CD14-positive monocyte (primary cell): ENCODE results near the gene RABGAP1. TPM values are rescaled to one million over a fixed set of nuclear protein-coding genes. Genes with fewer than 3 reads are reported as not detected.

Experiments used
- DNase-seq, 3 donors: peaks; one replicate each; pipeline ENCODE4 v3.0.0-alpha.2; 2011 to 2022
- H2AFZ ChIP-seq: 2 replicates; pipeline ENCODE4 v1.6.0; 2012; ENCODE audit warnings: mild to moderate bottlenecking, low read depth, low read length, inconsistent platforms; ENCODE audit not compliant: insufficient read depth, poor library complexity, severe bottlenecking
- H3K27ac ChIP-seq, 2 donors: 1 replicate in 1 of 2; 2 replicates in 1 of 2; pipeline ENCODE4 v1.5.1; 2012 to 2013; ENCODE audit warnings: low read length in 2 of 2, control low read depth in 1 of 2, inconsistent platforms in 1 of 2, low read depth in 1 of 2, mild to moderate bottlenecking in 1 of 2
- H3K27me3 ChIP-seq, 2 donors: one replicate each; pipeline versions ENCODE4 v1.6.0 to v1.6.1; 2011 to 2013; ENCODE audit warnings: low read length in 2 of 2; ENCODE audit not compliant: control insufficient read depth in 2 of 2, insufficient read depth in 2 of 2
- H3K36me3 ChIP-seq, 2 donors: replicated peaks in 1 of 2; 1 replicate in 1 of 2; 2 replicates in 1 of 2; pipeline versions ENCODE4 v1.5.1 to v1.6.1; 2012 to 2013; ENCODE audit warnings: low read length in 2 of 2, control low read depth in 1 of 2, inconsistent platforms in 1 of 2, mild to moderate bottlenecking in 1 of 2; ENCODE audit not compliant: insufficient read depth in 2 of 2, control insufficient read depth in 1 of 2
- H3K4me1 ChIP-seq, 2 donors: 1 replicate in 1 of 2; 2 replicates in 1 of 2; pipeline versions ENCODE4 v1.5.1 to v1.6.1; 2012 to 2013; ENCODE audit warnings: low read length in 2 of 2, control low read depth in 1 of 2, inconsistent platforms in 1 of 2, mild to moderate bottlenecking in 1 of 2, moderate library complexity in 1 of 2; ENCODE audit not compliant: insufficient read depth in 2 of 2, control insufficient read depth in 1 of 2
- H3K4me2 ChIP-seq: replicated peaks from 2 replicates; pipeline ENCODE3; 2012; ENCODE audit warnings: low read length, moderate library complexity, mild to moderate bottlenecking; ENCODE audit not compliant: poor library complexity, severe bottlenecking; ENCODE audit errors: extremely low read depth
- H3K4me3 ChIP-seq, 3 experiments: fragments of 200-600 bp in 1 of 3; sonication (generic) in 1 of 3; replicated peaks in 1 of 3; 1 replicate in 2 of 3; 2 replicates in 1 of 3; pipeline ENCODE4 v1.5.1; 2011 to 2013; ENCODE audit warnings: low read length in 3 of 3, mild to moderate bottlenecking in 3 of 3, control low read depth in 2 of 3, low read depth in 2 of 3, inconsistent platforms in 1 of 3, moderate library complexity in 1 of 3
- H3K79me2 ChIP-seq: 2 replicates; pipeline ENCODE4 v1.6.0; 2012; ENCODE audit warnings: mild to moderate bottlenecking, control low read depth, inconsistent platforms, low read length, moderate library complexity; ENCODE audit not compliant: insufficient read depth
- H3K9ac ChIP-seq: 2 replicates; pipeline ENCODE4 v1.6.0; 2017; ENCODE audit warnings: low read length, mild to moderate bottlenecking; ENCODE audit not compliant: insufficient read depth, poor library complexity, severe bottlenecking
- H3K9me3 ChIP-seq, 2 donors: replicated peaks in 1 of 2; 1 replicate in 1 of 2; 2 replicates in 1 of 2; pipeline versions ENCODE4 v1.5.1 to v1.6.1; 2012 to 2013; ENCODE audit warnings: low read length in 2 of 2, control low read depth in 1 of 2; ENCODE audit not compliant: control insufficient read depth in 1 of 2, insufficient read depth in 1 of 2
- H4K20me1 ChIP-seq: 2 replicates; pipeline ENCODE4 v1.6.0; 2012; ENCODE audit warnings: mild to moderate bottlenecking, low read length, control low read depth, moderate library complexity; ENCODE audit not compliant: insufficient read depth
- H3K27ac Mint-ChIP-seq, 7 donors: one replicate each; pipeline ENCODE4 v1.8.0; 2020; ENCODE audit warnings: mild to moderate bottlenecking in 7 of 7, mixed read lengths in 7 of 7, moderate library complexity in 6 of 7, inconsistent platforms in 2 of 7
- H3K27me3 Mint-ChIP-seq, 3 donors: one replicate each; pipeline ENCODE4 v1.8.0; 2021 to 2022; ENCODE audit warnings: low read depth in 3 of 3, mild to moderate bottlenecking in 3 of 3, mixed read lengths in 3 of 3, moderate library complexity in 3 of 3, inconsistent platforms in 1 of 3
- H3K36me3 Mint-ChIP-seq, 2 donors: one replicate each; pipeline ENCODE4 v1.8.0; 2020; ENCODE audit warnings: mixed read lengths in 2 of 2, inconsistent platforms in 1 of 2, mild to moderate bottlenecking in 1 of 2
- H3K4me1 Mint-ChIP-seq: one replicate; pipeline ENCODE4 v1.8.0; 2020; ENCODE audit warnings: mild to moderate bottlenecking, mixed read lengths
- H3K4me3 Mint-ChIP-seq, 2 donors: one replicate each; pipeline ENCODE4 v1.8.0; 2020; ENCODE audit warnings: mild to moderate bottlenecking in 2 of 2, mixed read lengths in 2 of 2, moderate library complexity in 1 of 2
- H3K9me3 Mint-ChIP-seq, 7 donors: one replicate each; pipeline ENCODE4 v1.8.0; 2020 to 2022; ENCODE audit warnings: mixed read lengths in 7 of 7, mild to moderate bottlenecking in 6 of 7, moderate library complexity in 6 of 7, inconsistent platforms in 2 of 7
- whole genome bisulfite sequencing: methylation state at CpG from one replicate; pipeline ENCODE4 v1.1.5; 2013; ENCODE audit warnings: missing lambda C conversion rate; ENCODE audit not compliant: insufficient coverage; 5-methylcytosine and 5-hydroxymethylcytosine counted together
- intact Hi-C, 2 donors: fragments of 100-400 bp; cut with micrococcal nuclease; formaldehyde crosslinking; loops; one replicate each; pipeline versions ENCODE4 v1.15.0 to v1.15.1; 2023
- polyA plus RNA-seq, 3 donors: library from polyadenylated mRNA; depleted of rRNA in 1 of 3; unstranded in 2 of 3; stranded (reverse) in 1 of 3; fragments of 300-500 nt in 2 of 3; fragments of >200 nt in 1 of 3; fragmentation: Illumina TruSeq in 2 of 3; gene quantifications; 1 replicate in 2 of 3; 2 replicates in 1 of 3; pipeline ENCODE4 v1.2.3, GENCODE V29; 2012 to 2021
- TF ChIP-seq, protein P1 (sequence below): fragments of 200-600 bp; IDR thresholded peaks from one replicate; pipeline ENCODE4 v1.8.0; 2022; ENCODE audit warnings: antibody characterized with exemption, mild to moderate bottlenecking

RABGAP1 gene
- polyA plus RNA-seq, 3 donors: 14.7 to 24.1 (median 19.3) TPM

DNA sequence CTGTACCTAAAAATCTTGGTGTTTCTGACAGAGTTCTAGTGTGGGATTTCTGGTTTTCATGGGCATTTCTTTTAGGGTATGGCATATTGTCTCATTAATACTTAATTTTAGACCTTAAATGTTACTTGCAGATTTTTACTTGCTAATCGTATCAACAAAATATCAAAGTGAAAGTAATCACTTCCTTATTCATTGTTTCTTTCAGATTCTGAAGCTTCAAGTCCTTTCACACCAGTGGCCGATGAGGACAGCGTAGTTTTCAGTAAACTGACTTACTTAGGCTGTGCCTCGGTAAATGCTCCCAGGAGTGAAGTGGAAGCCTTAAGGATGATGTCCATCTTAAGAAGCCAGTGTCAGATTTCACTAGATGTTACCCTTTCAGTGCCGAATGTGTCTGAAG is 45.2 kb downstream of the RABGAP1 start:
- peaks cover 7% of the 10 kb centered on the region for H4K20me1 ChIP-seq
- intact Hi-C loops: no loop called here
- 97% methylated on average over 5 of the region's 5 CpGs for WGBS
- no peak overlapping the region for H3K9ac ChIP-seq
- H3K4me2 ChIP-seq: no peak overlapping the region
- Mint-ChIP-seq H3K36me3 (peaks cover 36 to 55% of the 10 kb centered on the region in 2 donors), H3K27me3 (no peaks in the 10 kb centered on the region), H3K4me3 (no peak overlapping the region), H3K9me3 (no peaks in the 10 kb centered on the region), H3K27ac (peak overlapping the region in 1 of 7 donors; percentile 21), H3K4me1 (no peaks in the 10 kb centered on the region)
- no peaks in the 10 kb centered on the region for H3K27me3 ChIP-seq
- no peak overlapping the region for H3K27ac ChIP-seq
- H3K36me3 ChIP-seq: peaks cover 49 to 73% of the 10 kb centered on the region in 2 donors
- no peaks in the 10 kb centered on the region for H3K9me3 ChIP-seq
- H3K4me3 ChIP-seq: no peak overlapping the region
- no peaks in the 10 kb centered on the region for H3K4me1 ChIP-seq
- TF ChIP-seq, protein P1, sequence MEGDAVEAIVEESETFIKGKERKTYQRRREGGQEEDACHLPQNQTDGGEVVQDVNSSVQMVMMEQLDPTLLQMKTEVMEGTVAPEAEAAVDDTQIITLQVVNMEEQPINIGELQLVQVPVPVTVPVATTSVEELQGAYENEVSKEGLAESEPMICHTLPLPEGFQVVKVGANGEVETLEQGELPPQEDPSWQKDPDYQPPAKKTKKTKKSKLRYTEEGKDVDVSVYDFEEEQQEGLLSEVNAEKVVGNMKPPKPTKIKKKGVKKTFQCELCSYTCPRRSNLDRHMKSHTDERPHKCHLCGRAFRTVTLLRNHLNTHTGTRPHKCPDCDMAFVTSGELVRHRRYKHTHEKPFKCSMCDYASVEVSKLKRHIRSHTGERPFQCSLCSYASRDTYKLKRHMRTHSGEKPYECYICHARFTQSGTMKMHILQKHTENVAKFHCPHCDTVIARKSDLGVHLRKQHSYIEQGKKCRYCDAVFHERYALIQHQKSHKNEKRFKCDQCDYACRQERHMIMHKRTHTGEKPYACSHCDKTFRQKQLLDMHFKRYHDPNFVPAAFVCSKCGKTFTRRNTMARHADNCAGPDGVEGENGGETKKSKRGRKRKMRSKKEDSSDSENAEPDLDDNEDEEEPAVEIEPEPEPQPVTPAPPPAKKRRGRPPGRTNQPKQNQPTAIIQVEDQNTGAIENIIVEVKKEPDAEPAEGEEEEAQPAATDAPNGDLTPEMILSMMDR: no peak
- peaks cover 5% of the 10 kb centered on the region for H3K79me2 ChIP-seq
- H2AFZ ChIP-seq: no peak overlapping the region
- DNase-seq: no peak

DNA sequence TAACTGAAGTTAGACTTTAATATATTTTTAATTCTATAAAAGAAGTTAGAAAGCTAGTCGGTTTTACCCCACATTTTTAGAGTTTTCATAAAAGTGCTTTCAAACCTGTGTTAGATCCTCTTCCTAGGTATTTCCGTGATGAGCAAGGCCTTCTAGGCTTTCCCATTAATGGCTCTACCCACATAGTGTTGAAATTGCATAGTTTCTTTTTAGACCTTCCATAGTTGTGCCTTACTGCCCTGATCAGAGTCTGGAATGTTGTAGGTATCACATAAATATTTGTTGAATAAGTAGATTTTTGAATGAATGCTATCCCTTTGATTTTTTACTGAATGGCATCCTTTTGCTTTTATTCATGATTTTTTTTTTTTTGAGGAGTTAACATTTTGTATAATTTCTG is 47.3 kb downstream of the RABGAP1 start:
- WGBS: no CpG with 5 or more reads among the region's 2 CpGs
- Histone ChIP-seq H3K79me2 (no peaks in the 10 kb centered on the region), H3K4me2 (no peak overlapping the region), H3K27me3 (no peaks in the 10 kb centered on the region), H3K9ac (no peak overlapping the region), H3K4me3 (no peak overlapping the region), H4K20me1 (peaks cover 7% of the 10 kb centered on the region), H3K36me3 (peaks cover 54 to 81% of the 10 kb centered on the region in 2 donors), H3K9me3 (no peaks in the 10 kb centered on the region), H2AFZ (no peak overlapping the region), H3K4me1 (no peaks in the 10 kb centered on the region), H3K27ac (no peak overlapping the region)
- no peak overlapping the region for H3K4me3 Mint-ChIP-seq
- no peaks in the 10 kb centered on the region for H3K4me1 Mint-ChIP-seq
- H3K27ac Mint-ChIP-seq: no peak overlapping the region
- H3K27me3 Mint-ChIP-seq: no peaks in the 10 kb centered on the region
- H3K36me3 Mint-ChIP-seq: peaks cover 39 to 57% of the 10 kb centered on the region in 2 donors
- no peak for DNase-seq
- H3K9me3 Mint-ChIP-seq: no peaks in the 10 kb centered on the region
- TF ChIP-seq, protein P1: no peak
- intact Hi-C loops: no loop called here
